ENCODE data around the gene AMBN. TPM values are rescaled to one million over a fixed set of nuclear protein-coding genes. Genes with fewer than 3 reads are reported as not detected.

Gene AMBN
- total RNA-seq, 4 donors from 2014 or later = not detected

DNA sequence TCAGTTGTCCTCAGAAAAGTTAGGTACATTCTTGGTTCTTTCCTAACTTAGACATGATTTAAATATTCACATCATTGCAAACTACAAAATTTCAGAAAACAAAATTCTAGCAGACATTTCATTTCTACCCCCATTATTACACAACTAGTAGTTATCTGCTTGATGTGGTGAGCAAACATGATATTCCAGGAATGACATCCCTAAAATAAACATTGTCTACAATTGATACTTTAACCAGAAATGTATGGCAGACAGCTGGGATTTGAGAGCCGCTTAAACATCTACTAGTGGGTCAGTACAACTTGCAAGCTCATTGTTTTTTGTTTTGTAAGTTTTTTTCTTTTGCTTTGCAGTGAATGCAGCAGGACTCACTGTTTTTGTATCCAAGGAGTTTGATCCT is 32.1 kb upstream of the AMBN start:
- Histone ChIP-seq H3K36me3 (no peaks in the 10 kb centered on the region), H3K9me3 (no peaks in the 10 kb centered on the region), H3K27ac (replicated peaks in 1 of 4) (no peak overlapping the region), H3K4me1 (peaks cover 0 to 7% (median 2%) of the 10 kb centered on the region in 4 donors), H3K4me3 (no peak overlapping the region), H3K27me3 (no peaks in the 10 kb centered on the region)
- no peak for DNase-seq (ENCODE audit: extremely low spot score)
- WGBS = 93% methylated on average over 1 of the region's 1 CpG
- TF ChIP-seq POLR2A (IDR thresholded peaks at IDR 0.05; ENCODE audit: low read depth) (no peak), EP300 (IDR thresholded peaks at IDR 0.05) (no peak), POLR2AphosphoS5 (IDR thresholded peaks at IDR 0.05) (no peak)
- TF ChIP-seq, protein P1, sequence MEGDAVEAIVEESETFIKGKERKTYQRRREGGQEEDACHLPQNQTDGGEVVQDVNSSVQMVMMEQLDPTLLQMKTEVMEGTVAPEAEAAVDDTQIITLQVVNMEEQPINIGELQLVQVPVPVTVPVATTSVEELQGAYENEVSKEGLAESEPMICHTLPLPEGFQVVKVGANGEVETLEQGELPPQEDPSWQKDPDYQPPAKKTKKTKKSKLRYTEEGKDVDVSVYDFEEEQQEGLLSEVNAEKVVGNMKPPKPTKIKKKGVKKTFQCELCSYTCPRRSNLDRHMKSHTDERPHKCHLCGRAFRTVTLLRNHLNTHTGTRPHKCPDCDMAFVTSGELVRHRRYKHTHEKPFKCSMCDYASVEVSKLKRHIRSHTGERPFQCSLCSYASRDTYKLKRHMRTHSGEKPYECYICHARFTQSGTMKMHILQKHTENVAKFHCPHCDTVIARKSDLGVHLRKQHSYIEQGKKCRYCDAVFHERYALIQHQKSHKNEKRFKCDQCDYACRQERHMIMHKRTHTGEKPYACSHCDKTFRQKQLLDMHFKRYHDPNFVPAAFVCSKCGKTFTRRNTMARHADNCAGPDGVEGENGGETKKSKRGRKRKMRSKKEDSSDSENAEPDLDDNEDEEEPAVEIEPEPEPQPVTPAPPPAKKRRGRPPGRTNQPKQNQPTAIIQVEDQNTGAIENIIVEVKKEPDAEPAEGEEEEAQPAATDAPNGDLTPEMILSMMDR (IDR thresholded peaks at IDR 0.05) = no peak
- intact Hi-C loops (cut with DNase I) = no loop called here

DNA sequence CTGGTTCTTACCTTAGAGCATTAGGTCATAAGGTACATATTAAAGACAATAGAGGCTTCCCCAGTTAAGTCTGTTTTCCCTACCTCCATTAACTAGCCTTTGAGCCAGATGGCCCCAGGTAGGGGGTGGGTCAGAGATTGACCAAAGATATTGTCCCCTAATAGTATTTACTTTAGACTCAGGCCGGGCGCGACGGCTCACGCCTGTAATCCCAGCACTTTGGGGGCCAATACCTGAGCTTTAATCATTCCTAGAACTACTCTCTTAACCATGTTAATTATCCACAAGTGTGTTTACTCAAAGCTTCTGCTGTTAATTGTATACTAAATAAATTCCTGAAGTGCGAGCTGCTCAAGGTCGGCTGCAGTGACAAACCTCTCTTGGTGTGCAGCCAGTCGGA is 28.0 kb upstream of the AMBN start:
- WGBS = 85% methylated on average over 8 of the region's 8 CpGs
- TF ChIP-seq POLR2AphosphoS5 (IDR thresholded peaks at IDR 0.05) (no peak), POLR2A (IDR thresholded peaks at IDR 0.05; ENCODE audit: low read depth) (no peak), EP300 (IDR thresholded peaks at IDR 0.05) (no peak)
- TF ChIP-seq, protein P1 (IDR thresholded peaks at IDR 0.05) = no peak
- H3K36me3 ChIP-seq = no peaks in the 10 kb centered on the region
- intact Hi-C loops (cut with DNase I) = no loop called here
- peaks cover 0 to under 1% (median 0%) of the 10 kb centered on the region in 4 donors for H3K4me1 ChIP-seq
- no peak overlapping the region for H3K27ac ChIP-seq (replicated peaks in 1 of 4)
- H3K9me3 ChIP-seq = no peaks in the 10 kb centered on the region
- H3K27me3 ChIP-seq = no peaks in the 10 kb centered on the region
- no peak for DNase-seq (ENCODE audit: extremely low spot score)
- H3K4me3 ChIP-seq = no peak overlapping the region

DNA sequence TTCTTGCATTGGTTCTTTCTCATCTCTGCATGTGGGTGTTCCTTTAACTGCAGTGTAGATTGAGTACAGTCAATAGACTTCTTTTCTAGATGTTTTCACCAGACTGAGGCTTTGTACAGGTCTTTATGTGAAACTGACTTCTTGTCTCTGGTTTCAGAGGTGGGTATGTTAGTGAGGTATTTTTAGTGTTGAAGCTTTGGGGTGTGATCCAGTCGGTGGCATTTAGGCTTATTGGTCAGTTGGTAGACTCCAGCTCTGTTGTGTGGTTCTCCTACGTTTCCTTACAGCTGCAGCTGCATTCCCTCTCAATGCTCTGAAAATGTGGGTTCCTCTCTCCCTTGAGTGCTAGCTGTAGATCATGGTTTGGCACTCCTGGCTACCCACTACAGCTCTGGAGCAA is 21.3 kb upstream of the AMBN start:
- no peak for DNase-seq (ENCODE audit: extremely low spot score)
- TF ChIP-seq POLR2AphosphoS5 (IDR thresholded peaks at IDR 0.05) = no peak
- no peak for TF ChIP-seq EP300 (IDR thresholded peaks at IDR 0.05)
- TF ChIP-seq POLR2A (IDR thresholded peaks at IDR 0.05; ENCODE audit: low read depth) = no peak
- TF ChIP-seq, protein P1 (IDR thresholded peaks at IDR 0.05) = no peak
- Histone ChIP-seq H3K4me1 (no peaks in the 10 kb centered on the region), H3K36me3 (no peaks in the 10 kb centered on the region), H3K27me3 (no peaks in the 10 kb centered on the region), H3K4me3 (no peak overlapping the region), H3K27ac (replicated peaks in 1 of 4) (no peak overlapping the region), H3K9me3 (no peaks in the 10 kb centered on the region)
- 81% methylated on average over 2 of the region's 2 CpGs for WGBS
- intact Hi-C loops (cut with DNase I) = no loop called here

DNA sequence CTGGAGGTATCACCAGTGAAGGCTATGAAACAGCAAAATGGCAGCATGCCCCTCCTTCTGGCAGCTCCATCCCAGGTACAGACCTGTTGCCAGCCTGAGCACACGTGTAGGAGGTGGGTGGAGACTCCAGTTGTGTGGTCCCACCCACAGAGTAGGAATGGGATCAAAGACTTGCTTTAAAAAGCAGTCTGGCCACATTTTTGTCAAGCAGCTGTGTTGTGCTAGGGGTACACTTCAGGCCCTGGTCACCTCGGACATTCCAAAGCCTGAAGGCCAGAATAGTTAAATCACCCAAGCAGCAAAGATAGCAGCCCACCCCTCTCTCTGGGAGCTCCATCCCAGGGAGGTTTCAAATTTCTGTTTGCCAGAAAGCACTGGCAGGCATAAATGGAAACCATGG is 20.3 kb upstream of the AMBN start:
- H3K9me3 ChIP-seq = no peaks in the 10 kb centered on the region
- no peaks in the 10 kb centered on the region for H3K36me3 ChIP-seq
- no peak for DNase-seq (ENCODE audit: extremely low spot score)
- no peaks in the 10 kb centered on the region for H3K27me3 ChIP-seq
- no peak overlapping the region for H3K27ac ChIP-seq (replicated peaks in 1 of 4)
- 50% methylated on average over 1 of the region's 2 CpGs for WGBS
- intact Hi-C loops (cut with DNase I) = no loop called here
- H3K4me3 ChIP-seq = no peak overlapping the region
- H3K4me1 ChIP-seq = no peaks in the 10 kb centered on the region
- TF ChIP-seq, protein P1 (IDR thresholded peaks at IDR 0.05) = no peak
- TF ChIP-seq POLR2A (IDR thresholded peaks at IDR 0.05; ENCODE audit: low read depth) (no peak), POLR2AphosphoS5 (IDR thresholded peaks at IDR 0.05) (no peak), EP300 (IDR thresholded peaks at IDR 0.05) (no peak)

DNA sequence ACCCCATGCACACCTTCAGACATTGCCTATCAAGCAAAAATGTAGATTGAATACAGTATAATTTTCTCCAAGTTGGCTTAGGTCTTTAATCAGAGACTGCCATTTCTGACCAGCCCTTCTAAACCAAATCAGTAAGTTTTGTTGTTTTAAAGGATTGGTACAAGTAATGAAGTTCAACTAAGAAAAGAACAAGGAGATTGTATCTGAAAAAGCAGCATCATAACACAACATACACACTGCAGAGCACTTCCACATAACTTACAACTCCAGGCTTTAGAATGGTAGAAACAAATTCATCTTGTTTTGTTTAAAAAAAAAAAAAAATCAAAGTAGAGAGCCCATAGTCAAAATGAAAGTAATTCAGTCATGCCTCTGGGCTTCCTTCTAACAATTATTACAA is 16.1 kb upstream of the AMBN start:
- DNase-seq (ENCODE audit: extremely low spot score) = no peak
- intact Hi-C loops (cut with DNase I) = no loop called here
- no peak overlapping the region for H3K4me3 ChIP-seq
- H3K36me3 ChIP-seq = no peaks in the 10 kb centered on the region
- H3K4me1 ChIP-seq = no peaks in the 10 kb centered on the region
- H3K9me3 ChIP-seq = no peaks in the 10 kb centered on the region
- H3K27ac ChIP-seq (replicated peaks in 1 of 4) = no peak overlapping the region
- H3K27me3 ChIP-seq = no peaks in the 10 kb centered on the region
- no peak for TF ChIP-seq EP300 (IDR thresholded peaks at IDR 0.05)
- TF ChIP-seq POLR2AphosphoS5 (IDR thresholded peaks at IDR 0.05) = no peak
- no peak for TF ChIP-seq POLR2A (IDR thresholded peaks at IDR 0.05; ENCODE audit: low read depth)
- TF ChIP-seq, protein P1 (IDR thresholded peaks at IDR 0.05) = no peak

Measured in esophagus muscularis mucosa (tissue), 4 donors.